Natural killer cell treated with Interleukin-12 subunit alpha and Interleukin-12 subunit beta and Interleukin-15 and Interleukin-18, amount 100 ng/mL, for 72 hours (primary cell): ENCODE results near the gene PSMA6. TPM values are rescaled to one million over a fixed set of nuclear protein-coding genes. Genes with fewer than 3 reads are reported as not detected.

ENCODE experiments used
- ATAC-seq, 2 donors: fragments of 150-1000 bp; cut with Tn5 transposase in 1 of 2; sonication (Bioruptor Pico), chemical (Tn5 transposase) in 1 of 2; 2 replicates each; pipeline ENCODE4 v1.10.0; 2021
- DNase-seq: peaks from one replicate; pipeline ENCODE4 v3.0.0; 2022; ENCODE audit warnings: low spot score
- H3K27ac Mint-ChIP-seq, 2 donors: 1 replicate in 1 of 2; 2 replicates in 1 of 2; pipeline ENCODE4 v1.8.0; 2022; ENCODE audit warnings: mixed read lengths in 2 of 2, mild to moderate bottlenecking in 1 of 2, moderate library complexity in 1 of 2
- H3K27me3 Mint-ChIP-seq, 2 donors: 1 replicate in 1 of 2; 2 replicates in 1 of 2; pipeline ENCODE4 v1.8.0; 2022; ENCODE audit warnings: mixed read lengths in 2 of 2
- H3K36me3 Mint-ChIP-seq: one replicate; pipeline ENCODE4 v1.8.0; 2022; ENCODE audit warnings: mixed read lengths
- H3K4me1 Mint-ChIP-seq, 2 donors: 1 replicate in 1 of 2; 2 replicates in 1 of 2; pipeline ENCODE4 v1.8.0; 2022; ENCODE audit warnings: low read depth in 2 of 2, mixed read lengths in 2 of 2, mild to moderate bottlenecking in 1 of 2
- H3K4me3 Mint-ChIP-seq: one replicate; pipeline ENCODE4 v1.8.0; 2022; ENCODE audit warnings: mixed read lengths
- H3K9me3 Mint-ChIP-seq: 2 replicates; pipeline ENCODE4 v1.8.0; 2022; ENCODE audit warnings: mixed read lengths
- total RNA-seq, 2 donors: library from RNA; stranded (reverse); gene quantifications; one replicate each; pipeline ENCODE4 v1.2.3, GENCODE V29; 2022

PSMA6 gene
- total RNA-seq, 2 donors from 2014 or later: 464 to 704 TPM

DNA sequence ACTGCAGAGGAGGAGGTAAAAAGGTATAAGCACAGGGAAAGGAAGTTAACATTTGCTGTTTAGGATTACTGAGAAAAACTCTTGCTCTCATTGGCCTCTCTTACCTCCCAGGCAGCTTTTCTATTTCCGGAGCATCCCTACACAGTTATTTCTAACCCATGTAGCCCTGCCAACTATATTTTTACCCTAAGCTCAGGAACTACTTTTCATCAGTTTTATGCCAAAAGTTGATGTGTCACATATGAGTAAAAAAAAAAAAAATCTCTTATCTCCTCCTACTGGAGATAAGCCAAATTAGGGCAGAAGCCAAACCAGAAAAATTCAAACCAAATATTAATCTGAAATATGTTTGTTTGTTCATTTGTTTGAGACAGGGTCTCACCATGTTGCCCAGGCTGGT lies 34.4 kb upstream of the PSMA6 start:
- DNase-seq (no peak), ATAC-seq (no peak)
- no peak overlapping the region for H3K4me3 Mint-ChIP-seq
- peaks cover 22 to 42% of the 10 kb centered on the region in 2 donors for H3K4me1 Mint-ChIP-seq
- H3K36me3 Mint-ChIP-seq: peaks cover 5% of the 10 kb centered on the region
- peak overlapping the region in 1 of 2 donors; percentile 0 for H3K27ac Mint-ChIP-seq
- no peaks in the 10 kb centered on the region for H3K27me3 Mint-ChIP-seq
- peaks cover 6% of the 10 kb centered on the region for H3K9me3 Mint-ChIP-seq

- DNase-seq (no peak), ATAC-seq (no peak)
- H3K27ac Mint-ChIP-seq: peak overlapping the region in 1 of 2 donors; percentile 2
- H3K9me3 Mint-ChIP-seq: peaks cover 6% of the 10 kb centered on the region
- no peaks in the 10 kb centered on the region for H3K27me3 Mint-ChIP-seq
- no peak overlapping the region for H3K4me3 Mint-ChIP-seq
- H3K36me3 Mint-ChIP-seq: peaks cover 5% of the 10 kb centered on the region
- peaks cover 16 to 37% of the 10 kb centered on the region in 2 donors for H3K4me1 Mint-ChIP-seq
Observed at GRCh38 chr14:35258420-35258819, 33.8 kb upstream of the PSMA6 start.

DNA sequence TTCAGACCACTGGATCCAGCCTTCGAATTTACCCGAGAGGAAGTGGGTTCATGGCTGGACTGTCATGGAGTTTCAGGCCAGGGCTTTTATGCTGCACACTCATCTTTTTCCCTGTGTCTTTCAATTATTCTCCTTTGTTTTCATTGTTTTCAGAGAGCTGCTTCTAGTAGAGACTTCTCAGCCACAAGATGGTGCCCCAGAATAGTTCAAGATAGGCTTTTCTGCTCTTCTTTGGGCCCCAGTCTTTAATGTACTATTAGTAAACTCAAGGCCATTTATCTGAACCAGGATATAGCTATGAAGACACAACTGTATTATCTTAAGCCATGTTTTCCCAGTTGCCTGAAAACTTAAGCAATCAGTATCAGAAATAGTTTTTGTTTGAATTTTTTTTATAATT lies 30.4 kb upstream of the PSMA6 start:
- H3K4me3 Mint-ChIP-seq: no peak overlapping the region
- peaks cover 7% of the 10 kb centered on the region for H3K36me3 Mint-ChIP-seq
- no peak for DNase-seq
- no peak for ATAC-seq
- no peaks in the 10 kb centered on the region for H3K27me3 Mint-ChIP-seq
- peaks cover 1 to 19% of the 10 kb centered on the region in 2 donors for H3K4me1 Mint-ChIP-seq
- H3K27ac Mint-ChIP-seq: peak overlapping the region in 1 of 2 donors; percentile 61
- no peaks in the 10 kb centered on the region for H3K9me3 Mint-ChIP-seq

- H3K9me3 Mint-ChIP-seq: no peaks in the 10 kb centered on the region
- H3K4me1 Mint-ChIP-seq: peaks cover 7 to 22% of the 10 kb centered on the region in 2 donors
- no peaks in the 10 kb centered on the region for H3K27me3 Mint-ChIP-seq
- DNase-seq (no peak), ATAC-seq (no peak)
- H3K36me3 Mint-ChIP-seq: peaks cover 14% of the 10 kb centered on the region
- H3K27ac Mint-ChIP-seq: peak overlapping the region in 1 of 2 donors; percentile 61
- no peak overlapping the region for H3K4me3 Mint-ChIP-seq
Observed at GRCh38 chr14:35262436-35262835, 29.7 kb upstream of the PSMA6 start.

DNA sequence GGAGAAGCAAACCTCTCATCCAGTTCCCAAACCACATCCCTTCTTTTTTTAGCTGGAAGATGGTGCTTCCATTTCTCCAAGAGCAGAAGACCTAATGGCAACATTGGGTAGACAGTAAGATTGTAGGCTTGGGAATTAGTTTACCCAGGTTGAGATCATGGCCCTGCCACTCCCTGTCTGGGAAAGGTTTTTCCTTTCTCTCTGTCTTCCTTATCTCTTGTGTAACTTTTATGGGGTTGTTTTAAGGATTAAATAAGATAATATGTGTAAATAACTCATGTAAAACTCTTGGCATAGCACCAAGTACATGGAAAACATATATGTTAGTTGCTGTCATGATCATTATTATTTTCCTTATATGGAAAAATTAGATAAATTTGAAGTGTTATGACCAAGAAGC lies 23.2 kb upstream of the PSMA6 start:
- no peak for ATAC-seq
- Mint-ChIP-seq H3K9me3 (no peaks in the 10 kb centered on the region), H3K4me3 (no peak overlapping the region), H3K27me3 (no peaks in the 10 kb centered on the region), H3K27ac (peak overlapping the region in 1 of 2 donors; percentile 56), H3K36me3 (peaks cover 14% of the 10 kb centered on the region), H3K4me1 (peaks cover 3 to 7% of the 10 kb centered on the region in 2 donors)
- DNase-seq: no peak

GRCh38 chr14:35274805-35275204 lies 17.4 kb upstream of the PSMA6 start:
- H3K4me3 Mint-ChIP-seq: no peak overlapping the region
- H3K27ac Mint-ChIP-seq: peak overlapping the region in 1 of 2 donors; percentile 9
- no peak for ATAC-seq
- peaks cover 0 to 2% of the 10 kb centered on the region in 2 donors for H3K4me1 Mint-ChIP-seq
- H3K36me3 Mint-ChIP-seq: peaks cover 6% of the 10 kb centered on the region
- no peak for DNase-seq
- no peaks in the 10 kb centered on the region for H3K27me3 Mint-ChIP-seq
- H3K9me3 Mint-ChIP-seq: no peaks in the 10 kb centered on the region

DNA sequence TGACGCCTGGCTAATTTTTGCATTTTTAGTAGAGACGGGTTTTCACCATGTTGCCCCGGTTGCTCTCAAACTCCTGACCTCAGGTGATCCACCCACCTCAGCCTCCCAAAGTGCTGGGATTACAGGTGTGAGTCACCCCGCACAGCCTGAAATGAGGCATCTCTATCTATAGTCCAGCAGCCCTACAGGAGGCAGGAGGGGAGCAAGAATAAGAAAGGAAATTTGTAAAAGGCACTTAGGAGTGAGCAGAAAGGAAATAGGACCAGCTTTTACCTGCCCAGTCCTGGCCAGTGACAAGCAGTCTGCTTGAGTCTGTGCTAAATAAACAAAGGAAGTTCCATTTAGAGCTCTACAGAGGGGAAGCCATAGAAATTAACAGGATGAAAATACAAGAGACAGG lies 15.0 kb upstream of the PSMA6 start:
- Mint-ChIP-seq H3K4me1 (peaks cover 10 to 14% of the 10 kb centered on the region in 2 donors), H3K9me3 (no peaks in the 10 kb centered on the region), H3K4me3 (no peak overlapping the region), H3K36me3 (peaks cover 17% of the 10 kb centered on the region), H3K27ac (peak overlapping the region in 1 of 2 donors; percentile 64), H3K27me3 (no peaks in the 10 kb centered on the region)
- no peak for ATAC-seq
- no peak for DNase-seq

DNA sequence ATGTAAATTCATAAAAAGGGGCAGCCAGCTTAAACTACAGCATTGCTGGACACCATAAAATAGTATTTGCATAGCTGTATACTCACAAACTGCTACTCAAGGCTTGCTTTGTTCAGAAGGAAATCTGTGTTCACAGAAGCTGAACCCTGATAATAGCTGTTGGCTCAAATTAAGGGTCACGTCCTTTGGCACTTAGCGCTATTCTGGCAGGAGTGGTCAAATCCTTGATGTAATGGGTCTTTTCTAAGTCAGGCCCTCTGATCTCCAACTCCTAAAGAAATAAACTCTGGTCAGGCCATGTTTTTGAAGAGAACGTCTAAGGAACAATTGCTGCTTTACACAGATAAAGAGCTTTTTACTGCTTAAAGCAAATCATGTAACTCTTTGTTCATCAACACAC lies 12.8 kb upstream of the PSMA6 start:
- Mint-ChIP-seq H3K9me3 (peaks cover 5% of the 10 kb centered on the region), H3K27me3 (no peaks in the 10 kb centered on the region), H3K4me3 (no peak overlapping the region), H3K4me1 (peaks cover 17 to 22% of the 10 kb centered on the region in 2 donors), H3K36me3 (peaks cover 11% of the 10 kb centered on the region), H3K27ac (no peak overlapping the region)
- ATAC-seq: no peak
- no peak for DNase-seq

DNA sequence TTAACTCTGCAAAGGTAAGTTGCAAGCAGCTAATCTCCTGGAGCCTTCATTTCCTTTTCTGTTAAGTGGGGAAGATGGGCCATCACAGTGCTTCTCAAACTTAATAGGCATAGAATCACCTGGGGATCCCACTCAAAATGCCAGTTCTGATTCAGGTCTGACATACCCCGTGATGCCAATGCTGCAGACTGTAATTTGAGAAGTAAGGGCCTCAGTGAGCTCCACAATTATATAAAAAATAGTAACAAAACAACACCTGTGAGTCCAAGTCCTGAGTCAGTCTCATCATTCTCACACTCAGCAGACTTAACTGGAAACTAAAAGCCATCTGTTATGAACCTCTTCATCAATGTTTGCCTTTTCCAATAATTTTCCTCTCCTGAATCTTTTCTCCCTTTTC lies 10.8 kb upstream of the PSMA6 start:
- H3K27ac Mint-ChIP-seq: peak overlapping the region; percentile 1 to 73
- no peak overlapping the region for H3K4me3 Mint-ChIP-seq
- peaks cover 11% of the 10 kb centered on the region for H3K36me3 Mint-ChIP-seq
- ATAC-seq (no peak), DNase-seq (no peak)
- peaks cover 37 to 41% of the 10 kb centered on the region in 2 donors for H3K4me1 Mint-ChIP-seq
- H3K9me3 Mint-ChIP-seq: peaks cover 5% of the 10 kb centered on the region
- no peaks in the 10 kb centered on the region for H3K27me3 Mint-ChIP-seq

GRCh38 chr14:35284506-35284905 lies 7.7 kb upstream of the PSMA6 start:
- peaks cover 11% of the 10 kb centered on the region for H3K36me3 Mint-ChIP-seq
- H3K4me3 Mint-ChIP-seq: peak overlapping the region; percentile 84
- ATAC-seq (no peak), DNase-seq (no peak)
- H3K27me3 Mint-ChIP-seq: no peaks in the 10 kb centered on the region
- peaks cover 56 to 61% of the 10 kb centered on the region in 2 donors for H3K4me1 Mint-ChIP-seq
- peak overlapping the region; percentile 99 to 100 for H3K27ac Mint-ChIP-seq
- H3K9me3 Mint-ChIP-seq: peaks cover 5% of the 10 kb centered on the region

- ATAC-seq (peak; percentile 68 to 72), DNase-seq (peak; percentile 74)
- H3K27me3 Mint-ChIP-seq: no peaks in the 10 kb centered on the region
- peak overlapping the region; percentile 99 to 100 for H3K27ac Mint-ChIP-seq
- H3K36me3 Mint-ChIP-seq: peaks cover 11% of the 10 kb centered on the region
- H3K4me1 Mint-ChIP-seq: peaks cover 63 to 68% of the 10 kb centered on the region in 2 donors
- peak overlapping the region; percentile 84 for H3K4me3 Mint-ChIP-seq
- H3K9me3 Mint-ChIP-seq: peaks cover 5% of the 10 kb centered on the region
Observed at GRCh38 chr14:35285168-35286002, 6.8 kb upstream of the PSMA6 start.

GRCh38 chr14:35286003-35286600 lies 6.1 kb upstream of the PSMA6 start:
- H3K36me3 Mint-ChIP-seq: peaks cover 7% of the 10 kb centered on the region
- peak overlapping the region; percentile 99 to 100 for H3K27ac Mint-ChIP-seq
- peak; percentile 29 to 40 for ATAC-seq
- peak overlapping the region; percentile 84 for H3K4me3 Mint-ChIP-seq
- DNase-seq: peak; percentile 66
- peaks cover 5% of the 10 kb centered on the region for H3K9me3 Mint-ChIP-seq
- no peaks in the 10 kb centered on the region for H3K27me3 Mint-ChIP-seq
- H3K4me1 Mint-ChIP-seq: peaks cover 65 to 68% of the 10 kb centered on the region in 2 donors

DNA sequence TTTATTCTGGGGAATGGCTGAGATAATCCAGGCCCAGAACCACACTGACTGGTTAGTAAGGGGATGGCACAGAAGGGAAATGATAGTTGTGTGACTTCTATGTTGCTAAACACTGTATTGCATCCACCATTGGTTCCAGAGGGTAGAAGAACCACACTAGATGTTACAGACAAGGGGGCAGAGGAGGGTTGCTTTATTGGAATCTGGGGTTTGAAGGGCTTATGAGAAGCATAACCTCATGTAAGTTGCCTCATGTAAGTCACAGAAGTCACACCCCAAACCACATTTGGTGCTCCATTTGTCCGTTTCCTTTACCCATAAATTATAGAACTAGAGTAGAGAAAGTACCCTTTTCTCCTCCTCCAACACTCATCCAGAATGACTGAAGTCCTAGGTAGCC lies 5.5 kb upstream of the PSMA6 start:
- no peaks in the 10 kb centered on the region for H3K27me3 Mint-ChIP-seq
- DNase-seq (peak; percentile 86), ATAC-seq (peak; percentile 74 to 84)
- H3K27ac Mint-ChIP-seq: peak overlapping the region; percentile 99 to 100
- peaks cover 63 to 66% of the 10 kb centered on the region in 2 donors for H3K4me1 Mint-ChIP-seq
- peaks cover 4% of the 10 kb centered on the region for H3K36me3 Mint-ChIP-seq
- peaks cover 5% of the 10 kb centered on the region for H3K9me3 Mint-ChIP-seq
- H3K4me3 Mint-ChIP-seq: peak overlapping the region; percentile 84

DNA sequence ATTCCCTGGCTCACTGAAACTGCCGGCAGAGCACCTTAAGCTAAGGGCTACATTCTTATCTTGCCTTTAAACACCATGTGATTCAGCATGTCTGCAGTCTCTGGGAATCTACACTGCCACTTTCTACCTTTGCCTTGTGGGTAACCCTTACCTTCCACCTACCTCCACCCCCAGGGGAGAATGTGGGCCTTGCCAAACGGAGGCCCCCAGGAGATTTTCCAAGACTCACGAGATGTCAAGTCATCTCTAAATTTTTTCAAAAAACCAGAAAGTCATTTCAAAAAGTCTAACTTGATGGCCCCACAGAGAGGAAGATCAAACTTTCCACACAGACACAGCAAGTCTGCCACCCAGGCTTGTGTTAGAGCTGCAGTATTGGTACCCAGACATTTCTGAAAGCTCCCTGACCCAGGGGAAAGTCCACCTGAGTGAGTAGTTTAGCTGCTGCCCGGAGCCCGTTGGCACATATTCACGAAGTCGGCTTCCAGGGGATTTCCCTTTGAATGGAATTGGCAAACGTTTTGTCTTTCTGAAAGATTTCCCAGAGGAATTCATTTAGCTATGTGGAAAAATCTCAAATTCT lies 4.7 kb upstream of the PSMA6 start:
- Mint-ChIP-seq H3K36me3 (no peaks in the 10 kb centered on the region), H3K4me1 (peaks cover 59 to 63% of the 10 kb centered on the region in 2 donors), H3K9me3 (peaks cover 5% of the 10 kb centered on the region), H3K4me3 (peak overlapping the region; percentile 84), H3K27ac (peak overlapping the region; percentile 99 to 100), H3K27me3 (no peaks in the 10 kb centered on the region)
- ATAC-seq: peak; percentile 39 to 56
- DNase-seq: peak; percentile 88
